ENCODE data around the gene PHTF1.
A peak's percentile ranks its signal among the peaks of the same experiment; 100 is the strongest.

- no peak for TF ChIP-seq EZH2 (IDR thresholded peaks at IDR 0.05; ENCODE audit: borderline replicate concordance, insufficient read depth, low read depth, low read length, poor library complexity, severe bottlenecking)
- TF ChIP-seq, protein P1, sequence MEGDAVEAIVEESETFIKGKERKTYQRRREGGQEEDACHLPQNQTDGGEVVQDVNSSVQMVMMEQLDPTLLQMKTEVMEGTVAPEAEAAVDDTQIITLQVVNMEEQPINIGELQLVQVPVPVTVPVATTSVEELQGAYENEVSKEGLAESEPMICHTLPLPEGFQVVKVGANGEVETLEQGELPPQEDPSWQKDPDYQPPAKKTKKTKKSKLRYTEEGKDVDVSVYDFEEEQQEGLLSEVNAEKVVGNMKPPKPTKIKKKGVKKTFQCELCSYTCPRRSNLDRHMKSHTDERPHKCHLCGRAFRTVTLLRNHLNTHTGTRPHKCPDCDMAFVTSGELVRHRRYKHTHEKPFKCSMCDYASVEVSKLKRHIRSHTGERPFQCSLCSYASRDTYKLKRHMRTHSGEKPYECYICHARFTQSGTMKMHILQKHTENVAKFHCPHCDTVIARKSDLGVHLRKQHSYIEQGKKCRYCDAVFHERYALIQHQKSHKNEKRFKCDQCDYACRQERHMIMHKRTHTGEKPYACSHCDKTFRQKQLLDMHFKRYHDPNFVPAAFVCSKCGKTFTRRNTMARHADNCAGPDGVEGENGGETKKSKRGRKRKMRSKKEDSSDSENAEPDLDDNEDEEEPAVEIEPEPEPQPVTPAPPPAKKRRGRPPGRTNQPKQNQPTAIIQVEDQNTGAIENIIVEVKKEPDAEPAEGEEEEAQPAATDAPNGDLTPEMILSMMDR (IDR thresholded peaks at IDR 0.05) = peak; percentile 73
Measured at GRCh38 chr1:113677250-113678158, 81.8 kb downstream of the PHTF1 start.
